HepG2 (cell line): ENCODE measurements around the gene DBNDD1. TPM values are rescaled to one million over a fixed set of nuclear protein-coding genes. Genes with fewer than 3 reads are reported as not detected.
A peak's percentile ranks its signal among the peaks of the same experiment; 100 is the strongest.

Source experiments
- AKAP8 ChIP-seq: sonication (generic); formaldehyde crosslinking; IDR thresholded peaks from 2 replicates; pipeline ENCODE4 v1.5.1; 2020; ENCODE audit warnings: mild to moderate bottlenecking, missing genetic modification reagents
- CCDC6 ChIP-seq: sonication (generic); formaldehyde crosslinking; IDR thresholded peaks from 2 replicates; pipeline ENCODE4 v1.8.1; 2022; ENCODE audit warnings: mild to moderate bottlenecking, missing genetic modification reagents, moderate library complexity
- ELF3 ChIP-seq: IDR thresholded peaks from 2 replicates; pipeline ENCODE4 v1.6.1; 2016; ENCODE audit warnings: missing genetic modification reagents, missing compliant biosample characterization
- GFI1 ChIP-seq: sonication (generic); formaldehyde crosslinking; IDR thresholded peaks from 2 replicates; pipeline ENCODE4 v1.5.0; 2020; ENCODE audit warnings: missing genetic modification reagents, mild to moderate bottlenecking, borderline replicate concordance
- HIVEP1 ChIP-seq: sonication (generic); formaldehyde crosslinking; IDR thresholded peaks from 2 replicates; pipeline ENCODE4 v1.4.0; 2020; ENCODE audit warnings: mild to moderate bottlenecking, missing genetic modification reagents
- KLF12 ChIP-seq: sonication (generic); formaldehyde crosslinking; IDR thresholded peaks from 2 replicates; pipeline ENCODE4 v1.4.0; 2020; ENCODE audit warnings: missing genetic modification reagents, borderline replicate concordance
- KLF6 ChIP-seq: IDR thresholded peaks from 2 replicates; pipeline ENCODE4 v1.8.0; 2016; ENCODE audit warnings: missing biosample characterization, missing genetic modification reagents
- NFATC3 ChIP-seq: sonication (generic); formaldehyde crosslinking; IDR thresholded peaks from 2 replicates; pipeline ENCODE4 v1.5.1; 2020; ENCODE audit warnings: mild to moderate bottlenecking, missing genetic modification reagents
- PRPF4 ChIP-seq: fragments of 200-400 bp; formaldehyde crosslinking; IDR thresholded peaks from 2 replicates; pipeline ENCODE4 v1.6.1; 2016; ENCODE audit warnings: low read length, low read depth; ENCODE audit not compliant: poor library complexity, severe bottlenecking
- ZNF256 ChIP-seq: sonication (generic); formaldehyde crosslinking; conservative IDR thresholded peaks from 2 replicates; pipeline ENCODE4 v1.4.0; 2020; ENCODE audit warnings: missing genetic modification reagents
- ZNF264 ChIP-seq: sonication (generic); formaldehyde crosslinking; IDR thresholded peaks from 2 replicates; pipeline ENCODE4 v1.4.0; 2020; ENCODE audit warnings: missing genetic modification reagents
- ZNF468 ChIP-seq: sonication (generic); formaldehyde crosslinking; IDR thresholded peaks from 2 replicates; pipeline ENCODE4 v1.8.0; 2022; ENCODE audit warnings: mild to moderate bottlenecking, moderate library complexity, missing genetic modification reagents
- ZNF709 ChIP-seq: sonication (generic); formaldehyde crosslinking; IDR thresholded peaks from 2 replicates; pipeline ENCODE4 v1.5.0; 2020; ENCODE audit warnings: mild to moderate bottlenecking, missing genetic modification reagents
- ZNF773 ChIP-seq: sonication (generic); formaldehyde crosslinking; IDR thresholded peaks from 2 replicates; pipeline ENCODE4 v1.4.0; 2020; ENCODE audit warnings: missing genetic modification reagents, borderline replicate concordance
- ZNF83 ChIP-seq: sonication (generic); formaldehyde crosslinking; IDR thresholded peaks from 2 replicates; pipeline ENCODE4 v1.4.0; 2020; ENCODE audit warnings: missing genetic modification reagents, mild to moderate bottlenecking, borderline replicate concordance
- ZNF883 ChIP-seq: sonication (generic); formaldehyde crosslinking; IDR thresholded peaks from 2 replicates; pipeline ENCODE4 v1.5.1; 2020; ENCODE audit warnings: mild to moderate bottlenecking, missing genetic modification reagents; ENCODE audit errors: not compliant biosample characterization
- polyA plus RNA-seq, 8 experiments: library from polyadenylated mRNA; depleted of rRNA in 3 of 8; stranded (reverse) in 7 of 8; unstranded in 1 of 8; fragments of >200 nt; fragmentation: Illumina TruSeq in 4 of 8; extraction: Trizol in 4 of 8; gene quantifications; 2 replicates each; pipeline versions ENCODE4 v1.2.1 to v1.2.3, GENCODE V29; 2011 to 2016; ENCODE audit warnings: low read depth in 4 of 8, missing spikeins in 1 of 8, mixed read lengths in 1 of 8; ENCODE audit not compliant: insufficient read depth in 1 of 8
- total RNA-seq, 5 experiments: library from RNA; depleted of rRNA; stranded (reverse); fragments of >200 nt; fragmentation: Illumina TruSeq; extraction: Trizol; gene quantifications; 2 replicates each; pipeline ENCODE4 v1.2.3, GENCODE V29; 2016; ENCODE audit warnings: low read depth in 1 of 5
- TF ChIP-seq, protein P1 (sequence below): sonication (generic); formaldehyde crosslinking; IDR thresholded peaks from 2 replicates; pipeline ENCODE4 v1.9.0; 2021; ENCODE audit warnings: missing genetic modification reagents, borderline replicate concordance
- TF ChIP-seq, protein P2 (sequence below): fragments of 450-650 bp; IDR thresholded peaks from 2 replicates; pipeline ENCODE4 v1.6.1; 2016
- TF ChIP-seq, protein P3 (sequence below): sonication (generic); formaldehyde crosslinking; conservative IDR thresholded peaks from 2 replicates; pipeline ENCODE4 v1.8.0; 2022; ENCODE audit warnings: missing genetic modification reagents
- TF ChIP-seq, protein P4 (sequence below): sonication (generic); formaldehyde crosslinking; IDR thresholded peaks from 2 replicates; pipeline ENCODE4 v1.4.0; 2020; ENCODE audit warnings: missing genetic modification reagents, mild to moderate bottlenecking, borderline replicate concordance

The DBNDD1 gene
- total and polyA plus RNA-seq, 2 of the 13 experiments (the other 11 are each of a cell fraction or from before 2014, with no cell fraction given) = 17.0 to 40.4 TPM

DNA sequence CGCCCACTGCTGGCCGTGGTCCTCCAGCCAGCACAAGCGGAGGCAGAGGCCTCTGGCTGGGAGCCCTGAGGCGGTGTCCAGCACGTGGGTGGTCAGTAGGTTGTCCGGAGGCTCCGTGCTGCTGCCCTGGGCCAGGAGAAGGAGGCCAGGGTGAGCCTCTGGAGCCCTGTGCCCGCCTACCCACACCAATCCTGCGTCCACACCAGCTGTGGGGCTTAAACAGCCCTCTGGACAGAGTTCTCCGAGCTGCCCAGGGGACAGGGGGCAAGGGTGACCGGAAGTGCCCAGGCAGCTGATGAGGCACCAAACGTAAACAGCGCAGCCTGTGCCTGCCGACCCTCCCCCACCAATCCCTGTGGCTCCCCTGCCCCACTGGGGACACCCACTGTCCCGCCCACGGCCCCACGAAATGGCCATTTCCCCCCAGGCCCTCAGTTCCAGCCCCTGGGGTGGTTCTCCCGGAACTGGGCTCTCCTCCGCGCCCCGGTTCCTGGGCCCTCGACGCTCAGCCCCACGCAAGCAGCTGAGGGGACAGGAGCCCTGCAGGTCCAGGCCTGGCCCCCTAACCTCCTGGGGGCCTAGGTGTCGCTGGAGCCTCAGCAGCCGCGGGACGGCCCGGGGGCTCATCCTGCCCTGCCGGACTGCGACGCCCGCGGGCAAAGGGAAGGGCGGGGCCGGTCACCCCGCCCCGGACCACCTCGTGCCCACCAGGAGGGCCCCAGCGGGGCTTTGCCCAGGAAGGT is 27.9 kb upstream of the DBNDD1 start (continued):
- TF ChIP-seq, protein P1, sequence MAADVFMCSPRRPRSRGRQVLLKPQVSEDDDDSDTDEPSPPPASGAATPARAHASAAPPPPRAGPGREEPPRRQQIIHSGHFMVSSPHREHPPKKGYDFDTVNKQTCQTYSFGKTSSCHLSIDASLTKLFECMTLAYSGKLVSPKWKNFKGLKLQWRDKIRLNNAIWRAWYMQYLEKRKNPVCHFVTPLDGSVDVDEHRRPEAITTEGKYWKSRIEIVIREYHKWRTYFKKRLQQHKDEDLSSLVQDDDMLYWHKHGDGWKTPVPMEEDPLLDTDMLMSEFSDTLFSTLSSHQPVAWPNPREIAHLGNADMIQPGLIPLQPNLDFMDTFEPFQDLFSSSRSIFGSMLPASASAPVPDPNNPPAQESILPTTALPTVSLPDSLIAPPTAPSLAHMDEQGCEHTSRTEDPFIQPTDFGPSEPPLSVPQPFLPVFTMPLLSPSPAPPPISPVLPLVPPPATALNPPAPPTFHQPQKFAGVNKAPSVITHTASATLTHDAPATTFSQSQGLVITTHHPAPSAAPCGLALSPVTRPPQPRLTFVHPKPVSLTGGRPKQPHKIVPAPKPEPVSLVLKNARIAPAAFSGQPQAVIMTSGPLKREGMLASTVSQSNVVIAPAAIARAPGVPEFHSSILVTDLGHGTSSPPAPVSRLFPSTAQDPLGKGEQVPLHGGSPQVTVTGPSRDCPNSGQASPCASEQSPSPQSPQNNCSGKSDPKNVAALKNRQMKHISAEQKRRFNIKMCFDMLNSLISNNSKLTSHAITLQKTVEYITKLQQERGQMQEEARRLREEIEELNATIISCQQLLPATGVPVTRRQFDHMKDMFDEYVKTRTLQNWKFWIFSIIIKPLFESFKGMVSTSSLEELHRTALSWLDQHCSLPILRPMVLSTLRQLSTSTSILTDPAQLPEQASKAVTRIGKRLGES (CRISPR knock-in tag) = no peak
- peak; percentile 20; the same call in 1 of the 2 replicates for TF ChIP-seq HIVEP1
- TF ChIP-seq GFI1 (CRISPR knock-in tag) = peak; percentile 27; the same call in 1 of the 2 replicates
- peak; percentile 86; the same call in 1 of the 2 replicates for TF ChIP-seq NFATC3
- peak; percentile 81; the same call in 1 of the 2 replicates for TF ChIP-seq ZNF709 (CRISPR knock-in tag)
- TF ChIP-seq KLF12 = no peak
- no peak for TF ChIP-seq CCDC6 (CRISPR knock-in tag)
- TF ChIP-seq, protein P2, sequence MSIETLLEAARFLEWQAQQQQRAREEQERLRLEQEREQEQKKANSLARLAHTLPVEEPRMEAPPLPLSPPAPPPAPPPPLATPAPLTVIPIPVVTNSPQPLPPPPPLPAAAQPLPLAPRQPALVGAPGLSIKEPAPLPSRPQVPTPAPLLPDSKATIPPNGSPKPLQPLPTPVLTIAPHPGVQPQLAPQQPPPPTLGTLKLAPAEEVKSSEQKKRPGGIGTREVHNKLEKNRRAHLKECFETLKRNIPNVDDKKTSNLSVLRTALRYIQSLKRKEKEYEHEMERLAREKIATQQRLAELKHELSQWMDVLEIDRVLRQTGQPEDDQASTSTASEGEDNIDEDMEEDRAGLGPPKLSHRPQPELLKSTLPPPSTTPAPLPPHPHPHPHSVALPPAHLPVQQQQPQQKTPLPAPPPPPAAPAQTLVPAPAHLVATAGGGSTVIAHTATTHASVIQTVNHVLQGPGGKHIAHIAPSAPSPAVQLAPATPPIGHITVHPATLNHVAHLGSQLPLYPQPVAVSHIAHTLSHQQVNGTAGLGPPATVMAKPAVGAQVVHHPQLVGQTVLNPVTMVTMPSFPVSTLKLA = 0 out of 2 replicates have a peak, but pooled peaks have one; percentile 4
- TF ChIP-seq ELF3 (CRISPR knock-in tag) = no peak
- TF ChIP-seq ZNF883 (CRISPR knock-in tag) = no peak
- TF ChIP-seq AKAP8 (CRISPR knock-in tag) = peak; percentile 82; the same call in 1 of the 2 replicates
- TF ChIP-seq ZNF83 = no peak; the same call in 1 of the 2 replicates
- no peak for TF ChIP-seq ZNF256 (CRISPR knock-in tag)
- no peak for TF ChIP-seq ZNF773 (CRISPR knock-in tag)
- TF ChIP-seq, protein P3, sequence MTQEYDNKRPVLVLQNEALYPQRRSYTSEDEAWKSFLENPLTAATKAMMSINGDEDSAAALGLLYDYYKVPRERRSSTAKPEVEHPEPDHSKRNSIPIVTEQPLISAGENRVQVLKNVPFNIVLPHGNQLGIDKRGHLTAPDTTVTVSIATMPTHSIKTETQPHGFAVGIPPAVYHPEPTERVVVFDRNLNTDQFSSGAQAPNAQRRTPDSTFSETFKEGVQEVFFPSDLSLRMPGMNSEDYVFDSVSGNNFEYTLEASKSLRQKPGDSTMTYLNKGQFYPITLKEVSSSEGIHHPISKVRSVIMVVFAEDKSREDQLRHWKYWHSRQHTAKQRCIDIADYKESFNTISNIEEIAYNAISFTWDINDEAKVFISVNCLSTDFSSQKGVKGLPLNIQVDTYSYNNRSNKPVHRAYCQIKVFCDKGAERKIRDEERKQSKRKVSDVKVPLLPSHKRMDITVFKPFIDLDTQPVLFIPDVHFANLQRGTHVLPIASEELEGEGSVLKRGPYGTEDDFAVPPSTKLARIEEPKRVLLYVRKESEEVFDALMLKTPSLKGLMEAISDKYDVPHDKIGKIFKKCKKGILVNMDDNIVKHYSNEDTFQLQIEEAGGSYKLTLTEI = no peak
- TF ChIP-seq, protein P4, sequence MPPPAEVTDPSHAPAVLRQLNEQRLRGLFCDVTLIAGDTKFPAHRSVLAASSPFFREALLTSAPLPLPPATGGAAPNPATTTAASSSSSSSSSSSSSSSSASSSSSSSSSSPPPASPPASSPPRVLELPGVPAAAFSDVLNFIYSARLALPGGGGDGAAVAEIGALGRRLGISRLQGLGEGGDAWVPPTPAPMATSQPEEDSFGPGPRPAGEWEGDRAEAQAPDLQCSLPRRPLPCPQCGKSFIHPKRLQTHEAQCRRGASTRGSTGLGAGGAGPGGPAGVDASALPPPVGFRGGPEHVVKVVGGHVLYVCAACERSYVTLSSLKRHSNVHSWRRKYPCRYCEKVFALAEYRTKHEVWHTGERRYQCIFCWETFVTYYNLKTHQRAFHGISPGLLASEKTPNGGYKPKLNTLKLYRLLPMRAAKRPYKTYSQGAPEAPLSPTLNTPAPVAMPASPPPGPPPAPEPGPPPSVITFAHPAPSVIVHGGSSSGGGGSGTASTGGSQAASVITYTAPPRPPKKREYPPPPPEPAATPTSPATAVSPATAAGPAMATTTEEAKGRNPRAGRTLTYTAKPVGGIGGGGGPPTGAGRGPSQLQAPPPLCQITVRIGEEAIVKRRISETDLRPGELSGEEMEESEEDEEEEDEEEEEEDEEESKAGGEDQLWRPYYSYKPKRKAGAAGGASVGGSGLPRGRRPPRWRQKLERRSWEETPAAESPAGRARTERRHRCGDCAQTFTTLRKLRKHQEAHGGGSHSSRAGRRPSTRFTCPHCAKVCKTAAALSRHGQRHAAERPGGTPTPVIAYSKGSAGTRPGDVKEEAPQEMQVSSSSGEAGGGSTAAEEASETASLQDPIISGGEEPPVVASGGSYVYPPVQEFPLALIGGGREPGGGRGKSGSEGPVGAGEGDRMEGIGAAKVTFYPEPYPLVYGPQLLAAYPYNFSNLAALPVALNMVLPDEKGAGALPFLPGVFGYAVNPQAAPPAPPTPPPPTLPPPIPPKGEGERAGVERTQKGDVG (CRISPR knock-in tag) = no peak
- no peak for TF ChIP-seq PRPF4
- TF ChIP-seq KLF6 = peak; percentile 33; the same call in 1 of the 2 replicates
- no peak for TF ChIP-seq ZNF468 (CRISPR knock-in tag)
- no peak for TF ChIP-seq ZNF264 (CRISPR knock-in tag)
